Prostate gland (tissue), 2 donors: ENCODE data around the gene SLC1A2. TPM values are rescaled to one million over a fixed set of nuclear protein-coding genes. Genes with fewer than 3 reads are reported as not detected.

Source experiments
- DNase-seq: peaks from one replicate; pipeline ENCODE4 v3.0.0-alpha.2; 2019; ENCODE audit warnings: low spot score
- H3K27ac ChIP-seq, 2 donors: fragments of 200-600 bp; sonication (generic); 2 replicates each; pipeline ENCODE4 v1.5.1; 2017 to 2019
- H3K27me3 ChIP-seq: fragments of 200-600 bp; sonication (generic); replicated peaks from 2 replicates; pipeline ENCODE4 v1.5.1; 2019; ENCODE audit not compliant: insufficient read depth
- H3K36me3 ChIP-seq, 2 donors: fragments of 200-600 bp; sonication (generic); 1 replicate in 1 of 2; 2 replicates in 1 of 2; pipeline versions ENCODE4 v1.5.1 to v1.8.1; 2017 to 2019
- H3K4me1 ChIP-seq: fragments of 200-600 bp; sonication (generic); replicated peaks from 2 replicates; pipeline ENCODE4 v1.5.1; 2019
- H3K4me3 ChIP-seq, 2 donors: fragments of 200-600 bp; sonication (generic); 2 replicates each; pipeline ENCODE4 v1.5.1; 2017 to 2019
- H3K9me3 ChIP-seq: fragments of 200-600 bp; sonication (generic); 2 replicates; pipeline ENCODE4 v1.5.1; 2017
- POLR2A ChIP-seq: fragments of 450-650 bp; IDR thresholded peaks from one replicate; pipeline ENCODE4 v1.6.1; 2016; ENCODE audit warnings: antibody characterized with exemption, mild to moderate bottlenecking
- POLR2AphosphoS5 ChIP-seq: sonication (generic); formaldehyde crosslinking; IDR thresholded peaks from one replicate; pipeline ENCODE4 v1.6.1; 2017; ENCODE audit warnings: antibody characterized with exemption
- WGBS: methylation state at CpG from one replicate; pipeline ENCODE4 v1.1.5; 2018; 5-methylcytosine and 5-hydroxymethylcytosine counted together
- intact Hi-C: fragments of 100-400 bp; cut with DNase I; formaldehyde crosslinking; loops from one replicate; pipeline ENCODE4 v1.14.2; 2022
- small RNA-seq, 2 donors: library from RNA; depleted of rRNA; stranded (forward); fragments of <200 nt; gene quantifications; one replicate each; pipeline ENCODE3, GENCODE V24; 2016
- total RNA-seq, 2 donors: library from RNA; depleted of rRNA; stranded (reverse); fragments of >200 nt; gene quantifications; one replicate each; pipeline ENCODE4 v1.1.0, GENCODE V29; 2016
- TF ChIP-seq, protein P1 (sequence below), 4 experiments: fragments of 200-600 bp in 2 of 4; fragments of 450-650 bp in 2 of 4; sonication (generic) in 2 of 4; IDR thresholded peaks; 1 replicate in 3 of 4; 2 replicates in 1 of 4; pipeline ENCODE4 v1.5.1; 2016 to 2019; ENCODE audit warnings: antibody characterized with exemption in 4 of 4, mild to moderate bottlenecking in 2 of 4, moderate library complexity in 2 of 4

Gene SLC1A2
- total RNA-seq, 2 donors from 2014 or later = 0.82 to 1.5 TPM

- Histone ChIP-seq H3K27me3 (no peaks in the 10 kb centered on the region), H3K4me1 (no peaks in the 10 kb centered on the region), H3K27ac (no peak overlapping the region), H3K9me3 (no peaks in the 10 kb centered on the region), H3K36me3 (no peaks in the 10 kb centered on the region), H3K4me3 (no peak overlapping the region)
- intact Hi-C loops = no loop called here
- TF ChIP-seq POLR2A = no peak
- TF ChIP-seq POLR2AphosphoS5 = no peak
- TF ChIP-seq, protein P1, sequence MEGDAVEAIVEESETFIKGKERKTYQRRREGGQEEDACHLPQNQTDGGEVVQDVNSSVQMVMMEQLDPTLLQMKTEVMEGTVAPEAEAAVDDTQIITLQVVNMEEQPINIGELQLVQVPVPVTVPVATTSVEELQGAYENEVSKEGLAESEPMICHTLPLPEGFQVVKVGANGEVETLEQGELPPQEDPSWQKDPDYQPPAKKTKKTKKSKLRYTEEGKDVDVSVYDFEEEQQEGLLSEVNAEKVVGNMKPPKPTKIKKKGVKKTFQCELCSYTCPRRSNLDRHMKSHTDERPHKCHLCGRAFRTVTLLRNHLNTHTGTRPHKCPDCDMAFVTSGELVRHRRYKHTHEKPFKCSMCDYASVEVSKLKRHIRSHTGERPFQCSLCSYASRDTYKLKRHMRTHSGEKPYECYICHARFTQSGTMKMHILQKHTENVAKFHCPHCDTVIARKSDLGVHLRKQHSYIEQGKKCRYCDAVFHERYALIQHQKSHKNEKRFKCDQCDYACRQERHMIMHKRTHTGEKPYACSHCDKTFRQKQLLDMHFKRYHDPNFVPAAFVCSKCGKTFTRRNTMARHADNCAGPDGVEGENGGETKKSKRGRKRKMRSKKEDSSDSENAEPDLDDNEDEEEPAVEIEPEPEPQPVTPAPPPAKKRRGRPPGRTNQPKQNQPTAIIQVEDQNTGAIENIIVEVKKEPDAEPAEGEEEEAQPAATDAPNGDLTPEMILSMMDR (IDR thresholded peaks at IDR 0.05) = no peak
- WGBS = 85% methylated on average over 5 of the region's 5 CpGs
- no peak for DNase-seq
These were observed 214.7 kb downstream of the SLC1A2 start for GRCh38 chr11:35204614-35205013.

Small RNAs within 50 kb of the gene (small RNA-seq; reads per million reads assigned to genes)
- gene AC090625.1 = 0 reads per million in 2 donors

Other genes with a start within 250 kb of the SLC1A2 start
- gene PAMR1, start 106.1 kb upstream of the SLC1A2 start, total RNA-seq = 1 to 10 TPM; 2.5 to 6.5 TPM
- 10 to 100 TPM; 10.8 to 13.7 TPM for gene FJX1, start 198.9 kb upstream of the SLC1A2 start, total RNA-seq
- 10 to 100 TPM; 30.6 to 33.2 TPM for gene TRIM44, start 243.2 kb upstream of the SLC1A2 start, total RNA-seq